ENCODE results near the gene DTNA. TPM values are rescaled to one million over a fixed set of nuclear protein-coding genes. Genes with fewer than 3 reads are reported as not detected.

Gene DTNA
- total RNA-seq, 1 donor from 2014 or later, result 18.4 TPM

DNA sequence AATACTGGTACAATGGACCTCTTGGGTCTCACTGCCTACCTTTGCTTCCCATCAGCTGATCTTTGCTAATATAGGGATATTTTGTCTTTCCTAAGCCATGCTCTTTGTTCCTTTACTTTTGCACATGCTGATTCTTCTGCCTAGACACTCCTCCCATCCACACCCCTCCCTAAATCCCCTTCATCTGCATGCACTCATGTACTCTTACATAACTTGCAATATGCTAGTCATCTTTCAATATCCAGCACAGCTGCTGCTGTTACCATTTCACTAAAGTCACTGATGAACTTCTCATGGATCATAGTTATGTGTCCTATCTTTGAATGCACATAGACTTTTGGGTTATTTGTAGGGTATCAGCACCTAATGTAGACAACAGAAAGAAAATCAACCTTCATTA is 18.5 kb upstream of the DTNA start:
- Histone ChIP-seq H3K27ac (no peak overlapping the region), H3K4me3 (no peak overlapping the region), H3K4me1 (no peaks in the 10 kb centered on the region), H3K27me3 (no peaks in the 10 kb centered on the region), H3K9me3 (no peaks in the 10 kb centered on the region), H3K36me3 (no peaks in the 10 kb centered on the region)
- intact Hi-C loops (cut with DNase I), result no loop called here
- DNase-seq (ENCODE audit: extremely low spot score in 2 of 2), result no peak
- TF ChIP-seq POLR2AphosphoS5 (IDR thresholded peaks at IDR 0.05; ENCODE audit: insufficient read depth in 1 of 2, low read depth in 1 of 2) (no peak), POLR2A (IDR thresholded peaks at IDR 0.05) (no peak), CTCF (IDR thresholded peaks at IDR 0.05) (no peak)

DNA sequence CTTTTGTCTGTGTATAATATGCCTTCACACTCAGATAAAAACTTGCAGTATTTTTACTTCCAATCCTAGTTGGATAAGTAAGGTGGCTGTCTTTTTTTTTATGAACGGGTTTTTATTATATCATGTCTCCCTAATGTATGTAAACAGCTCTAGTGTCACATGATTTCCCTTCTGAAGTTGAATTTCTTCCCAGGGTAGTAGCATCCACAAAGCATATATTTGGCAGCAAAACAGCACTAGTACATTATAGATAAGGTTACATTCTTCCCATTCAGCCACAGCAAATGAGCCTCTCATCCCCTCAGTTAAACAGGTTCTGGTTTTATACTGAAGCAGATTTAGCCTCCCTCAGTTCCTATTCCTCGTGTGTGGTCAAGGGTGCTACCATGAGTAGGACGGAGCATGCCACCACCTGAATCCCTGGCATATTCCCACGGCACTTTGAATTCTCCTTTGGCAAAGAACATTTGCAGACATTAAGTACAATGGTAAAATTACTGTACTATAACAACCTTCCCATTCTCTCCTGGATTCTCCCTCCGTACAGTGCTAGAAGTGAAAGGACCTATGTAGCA is 15.4 kb upstream of the DTNA start:
- H3K27ac ChIP-seq, result no peak overlapping the region
- H3K9me3 ChIP-seq, result no peaks in the 10 kb centered on the region
- TF ChIP-seq CTCF (IDR thresholded peaks at IDR 0.05) (no peak), POLR2A (IDR thresholded peaks at IDR 0.05) (no peak), POLR2AphosphoS5 (IDR thresholded peaks at IDR 0.05; ENCODE audit: insufficient read depth in 1 of 2, low read depth in 1 of 2) (no peak)
- no peaks in the 10 kb centered on the region for H3K27me3 ChIP-seq
- intact Hi-C loops (cut with DNase I), result no loop called here
- H3K4me3 ChIP-seq, result no peak overlapping the region
- no peaks in the 10 kb centered on the region for H3K4me1 ChIP-seq
- DNase-seq (ENCODE audit: extremely low spot score in 2 of 2), result no peak
- H3K36me3 ChIP-seq, result no peaks in the 10 kb centered on the region

GRCh38 chr18:34695310-34695709 is 14.8 kb upstream of the DTNA start:
- H3K27me3 ChIP-seq, result no peaks in the 10 kb centered on the region
- H3K36me3 ChIP-seq, result no peaks in the 10 kb centered on the region
- no peak overlapping the region for H3K4me3 ChIP-seq
- intact Hi-C loops (cut with DNase I), result no loop called here
- TF ChIP-seq POLR2A (IDR thresholded peaks at IDR 0.05), result no peak
- TF ChIP-seq CTCF (IDR thresholded peaks at IDR 0.05), result no peak
- no peak for TF ChIP-seq POLR2AphosphoS5 (IDR thresholded peaks at IDR 0.05; ENCODE audit: insufficient read depth in 1 of 2, low read depth in 1 of 2)
- no peak overlapping the region for H3K27ac ChIP-seq
- no peaks in the 10 kb centered on the region for H3K9me3 ChIP-seq
- H3K4me1 ChIP-seq, result no peaks in the 10 kb centered on the region
- no peak for DNase-seq (ENCODE audit: extremely low spot score in 2 of 2)

- Histone ChIP-seq H3K9me3 (no peaks in the 10 kb centered on the region), H3K4me1 (no peaks in the 10 kb centered on the region), H3K4me3 (no peak overlapping the region), H3K27me3 (no peaks in the 10 kb centered on the region), H3K27ac (no peak overlapping the region), H3K36me3 (no peaks in the 10 kb centered on the region)
- TF ChIP-seq CTCF (IDR thresholded peaks at IDR 0.05) (no peak), POLR2AphosphoS5 (IDR thresholded peaks at IDR 0.05; ENCODE audit: insufficient read depth in 1 of 2, low read depth in 1 of 2) (no peak), POLR2A (IDR thresholded peaks at IDR 0.05) (no peak)
- DNase-seq (ENCODE audit: extremely low spot score in 2 of 2), result no peak
- intact Hi-C loops (cut with DNase I), result no loop called here
These were observed 13.4 kb upstream of the DTNA start for GRCh38 chr18:34696671-34697070.

DNA sequence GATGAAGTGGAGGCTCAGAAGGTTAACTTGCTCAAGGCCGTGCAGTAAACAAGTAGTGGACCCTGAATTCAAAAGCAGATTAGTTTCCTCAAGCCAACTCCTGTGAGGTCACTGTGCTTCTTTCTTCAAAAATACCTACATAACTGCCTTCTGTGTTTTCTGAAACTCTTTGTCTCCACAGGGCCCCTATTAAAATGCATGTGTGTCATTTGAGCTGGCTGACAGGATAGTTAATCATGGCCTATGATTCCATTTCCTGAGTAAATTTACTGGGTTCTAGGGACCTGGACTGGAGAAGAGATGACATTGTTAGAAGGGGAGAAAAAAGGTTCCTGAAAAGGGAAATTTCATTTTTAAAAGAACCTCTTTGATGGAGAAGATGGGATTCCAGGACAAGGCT is 12.9 kb upstream of the DTNA start:
- H3K9me3 ChIP-seq, result no peaks in the 10 kb centered on the region
- TF ChIP-seq POLR2A (IDR thresholded peaks at IDR 0.05) (no peak), POLR2AphosphoS5 (IDR thresholded peaks at IDR 0.05; ENCODE audit: insufficient read depth in 1 of 2, low read depth in 1 of 2) (no peak), CTCF (IDR thresholded peaks at IDR 0.05) (no peak)
- H3K36me3 ChIP-seq, result no peaks in the 10 kb centered on the region
- H3K27me3 ChIP-seq, result no peaks in the 10 kb centered on the region
- H3K4me3 ChIP-seq, result no peak overlapping the region
- DNase-seq (ENCODE audit: extremely low spot score in 2 of 2), result no peak
- intact Hi-C loops (cut with DNase I), result no loop called here
- H3K27ac ChIP-seq, result no peak overlapping the region
- H3K4me1 ChIP-seq, result no peaks in the 10 kb centered on the region

All from vagina (tissue), 2 donors.